ACC112 (cell line): ENCODE measurements around the gene MAP4K4.

Source experiments
- H2AFZ ChIP-seq: fragments of 200-600 bp; sonication (generic); one replicate; pipeline ENCODE4 v1.6.0; 2017; ENCODE audit warnings: antibody characterized with exemption, low read length; ENCODE audit not compliant: unreplicated experiment
- H3K27ac ChIP-seq: fragments of 200-600 bp; sonication (generic); 2 replicates; pipeline ENCODE4 v1.5.1; 2014; ENCODE audit warnings: low read depth, mild to moderate bottlenecking, antibody characterized with exemption, low read length, moderate library complexity
- H3K27me3 ChIP-seq: fragments of 200-600 bp; sonication (generic); 2 replicates; pipeline ENCODE4 v1.6.1; 2014; ENCODE audit warnings: mild to moderate bottlenecking, antibody characterized with exemption, low read length, moderate library complexity, mixed read lengths; ENCODE audit not compliant: insufficient read depth
- H3K36me3 ChIP-seq: fragments of 200-600 bp; sonication (generic); 2 replicates; pipeline ENCODE4 v1.6.1; 2016; ENCODE audit warnings: mild to moderate bottlenecking, antibody characterized with exemption, low read length, moderate library complexity, mixed read lengths; ENCODE audit not compliant: insufficient read depth
- H3K4me1 ChIP-seq: fragments of 200-600 bp; sonication (generic); one replicate; pipeline ENCODE4 v1.6.1; 2016; ENCODE audit warnings: low read length, mixed read lengths; ENCODE audit not compliant: insufficient read depth, unreplicated experiment, control insufficient read depth
- H3K4me3 ChIP-seq: fragments of 200-600 bp; sonication (generic); 2 replicates; pipeline ENCODE4 v1.5.1; 2014; ENCODE audit warnings: mild to moderate bottlenecking, low read depth, low read length
- H3K79me2 ChIP-seq: fragments of 200-600 bp; sonication (generic); one replicate; pipeline ENCODE4 v1.6.0; 2016; ENCODE audit warnings: low read length; ENCODE audit not compliant: control insufficient read depth, unreplicated experiment, insufficient read depth

The MAP4K4 gene

DNA sequence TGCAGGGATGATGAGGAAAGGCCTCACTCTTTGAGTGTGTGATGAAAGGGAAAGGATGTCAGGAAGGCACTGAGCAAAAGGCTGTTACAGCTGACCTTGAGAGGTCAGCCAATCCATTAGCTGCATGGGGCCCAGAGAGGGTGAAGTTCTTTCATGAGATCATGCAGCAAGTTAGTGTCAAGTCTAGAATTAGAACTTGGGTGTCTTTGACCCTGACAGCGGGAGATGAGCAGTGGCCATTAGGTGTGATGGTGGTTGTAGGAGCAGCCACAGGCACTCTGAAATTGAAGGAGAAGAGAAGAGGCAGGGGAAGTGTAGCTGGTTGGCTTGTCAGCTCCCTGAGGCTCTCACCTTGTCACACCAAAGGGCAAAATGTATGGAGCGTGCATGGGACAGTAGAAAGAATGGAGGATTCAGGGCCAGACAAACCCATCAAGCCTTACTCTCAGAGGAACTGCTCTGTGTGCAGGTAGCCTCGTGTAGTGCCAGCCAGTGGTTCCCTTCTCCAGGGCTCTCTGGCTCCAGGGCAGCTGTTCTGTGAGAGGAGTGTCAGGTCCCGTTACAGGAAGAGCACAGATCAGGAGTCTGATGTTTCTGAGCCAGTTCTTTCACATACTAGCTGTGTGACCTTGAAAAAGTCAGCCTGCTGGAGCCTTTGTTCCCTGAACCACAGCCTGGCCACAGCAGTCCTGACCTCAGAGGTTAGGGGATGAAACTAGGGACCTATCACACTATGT lies 35.9 kb downstream of the MAP4K4 start:
- Histone ChIP-seq H3K79me2 (peaks cover 93% of the 10 kb centered on the region), H3K4me3 (no peak overlapping the region), H3K27me3 (no peaks in the 10 kb centered on the region), H3K4me1 (peaks cover 86% of the 10 kb centered on the region), H3K27ac (peak overlapping the region; percentile 90), H2AFZ (no peak overlapping the region), H3K36me3 (peaks cover 6% of the 10 kb centered on the region; the same call in 1 of the 2 replicates)

DNA sequence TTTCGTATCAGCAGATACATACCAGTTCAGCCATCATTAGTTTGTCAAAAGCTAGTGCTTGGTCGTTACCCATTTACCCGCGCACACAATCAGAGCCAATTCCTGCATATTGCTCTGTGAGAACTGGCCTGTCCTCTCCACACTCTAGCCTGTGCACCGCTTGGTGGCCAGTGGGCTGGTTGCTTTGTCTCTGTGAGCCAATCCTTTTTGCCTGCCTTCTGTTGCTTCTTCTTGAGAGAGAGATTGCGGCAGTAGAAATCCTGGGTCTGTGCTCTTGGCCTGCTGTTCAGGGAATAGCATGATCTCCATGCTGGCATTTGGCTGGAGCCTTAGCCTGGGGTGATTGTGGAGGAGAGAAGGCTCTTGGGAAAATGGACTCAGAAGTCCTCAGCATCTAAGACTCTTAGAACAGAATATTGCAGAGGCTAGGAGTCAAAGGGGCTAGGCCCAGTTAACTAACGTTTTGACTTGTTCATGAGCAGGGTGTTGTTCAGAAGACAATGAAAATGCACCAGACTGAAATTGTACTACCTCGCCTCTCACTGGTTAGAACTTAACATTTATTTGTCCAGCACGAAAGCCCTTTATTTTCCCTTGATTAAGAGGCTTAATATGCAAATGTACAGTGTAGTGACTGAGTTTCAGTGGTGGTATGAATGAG lies 37.1 kb downstream of the MAP4K4 start:
- H3K79me2 ChIP-seq: peaks cover 93% of the 10 kb centered on the region
- H3K27ac ChIP-seq: peak overlapping the region; percentile 90
- H3K36me3 ChIP-seq: peaks cover 5% of the 10 kb centered on the region; the same call in 1 of the 2 replicates
- H3K4me1 ChIP-seq: peaks cover 91% of the 10 kb centered on the region
- H3K4me3 ChIP-seq: peak overlapping the region; percentile 13; the same call in 1 of the 2 replicates
- H2AFZ ChIP-seq: no peak overlapping the region
- no peaks in the 10 kb centered on the region for H3K27me3 ChIP-seq

- Histone ChIP-seq H3K27ac (peak overlapping the region; percentile 90), H3K4me3 (peak overlapping the region; percentile 13; the same call in 1 of the 2 replicates), H3K4me1 (peaks cover 90% of the 10 kb centered on the region), H3K36me3 (0 out of 2 replicates have a peak, but pooled peaks cover under 1% of the 10 kb centered on the region), H2AFZ (no peak overlapping the region), H3K27me3 (no peaks in the 10 kb centered on the region), H3K79me2 (peaks cover 92% of the 10 kb centered on the region)
Measured at GRCh38 chr2:101735166-101735533, 37.6 kb downstream of the MAP4K4 start.

GRCh38 chr2:101736233-101736632 lies 38.7 kb downstream of the MAP4K4 start:
- peaks cover 87% of the 10 kb centered on the region for H3K4me1 ChIP-seq
- peak overlapping the region; percentile 90 for H3K27ac ChIP-seq

DNA sequence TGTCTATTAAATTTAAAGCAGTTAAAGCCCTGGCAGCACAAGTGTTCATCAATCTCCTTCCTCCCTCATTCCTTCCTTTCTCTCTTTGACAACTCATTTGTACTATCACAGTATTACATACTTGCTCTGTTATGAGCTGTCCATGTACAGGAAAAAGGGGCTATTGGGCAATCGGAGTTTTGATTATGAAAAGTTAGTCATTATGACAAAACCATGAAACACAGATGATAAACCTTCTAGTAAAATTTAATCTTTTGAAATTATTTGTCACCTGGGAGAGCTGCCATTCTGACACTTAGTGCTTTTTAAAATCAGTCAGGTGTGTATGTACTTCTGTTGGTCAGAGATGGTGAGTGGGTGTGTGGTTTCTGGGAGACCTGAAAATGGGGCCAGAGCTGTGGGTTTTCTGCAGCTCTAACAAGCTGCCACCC lies 39.4 kb downstream of the MAP4K4 start:
- H3K27ac ChIP-seq: peak overlapping the region; percentile 90
- H3K36me3 ChIP-seq: no peaks in the 10 kb centered on the region
- peak overlapping the region; percentile 45 for H3K4me3 ChIP-seq
- H2AFZ ChIP-seq: no peak overlapping the region
- H3K4me1 ChIP-seq: peaks cover 87% of the 10 kb centered on the region
- H3K27me3 ChIP-seq: no peaks in the 10 kb centered on the region
- peaks cover 92% of the 10 kb centered on the region for H3K79me2 ChIP-seq

More at GRCh38 chr2:101736233-101736632, 38.7 kb downstream of the MAP4K4 start:
- H3K36me3 ChIP-seq: no peaks in the 10 kb centered on the region
- H3K4me3 ChIP-seq: peak overlapping the region; percentile 45; the same call in 1 of the 2 replicates
- H2AFZ ChIP-seq: no peak overlapping the region
- H3K79me2 ChIP-seq: peaks cover 92% of the 10 kb centered on the region
- no peaks in the 10 kb centered on the region for H3K27me3 ChIP-seq

- Histone ChIP-seq H3K4me3 (peak overlapping the region; percentile 21), H3K27me3 (no peaks in the 10 kb centered on the region), H3K79me2 (peaks cover 92% of the 10 kb centered on the region), H3K27ac (peak overlapping the region; percentile 90), H2AFZ (no peak overlapping the region), H3K36me3 (no peaks in the 10 kb centered on the region), H3K4me1 (peaks cover 88% of the 10 kb centered on the region)
Measured at GRCh38 chr2:101737478-101738255, 40.2 kb downstream of the MAP4K4 start.

DNA sequence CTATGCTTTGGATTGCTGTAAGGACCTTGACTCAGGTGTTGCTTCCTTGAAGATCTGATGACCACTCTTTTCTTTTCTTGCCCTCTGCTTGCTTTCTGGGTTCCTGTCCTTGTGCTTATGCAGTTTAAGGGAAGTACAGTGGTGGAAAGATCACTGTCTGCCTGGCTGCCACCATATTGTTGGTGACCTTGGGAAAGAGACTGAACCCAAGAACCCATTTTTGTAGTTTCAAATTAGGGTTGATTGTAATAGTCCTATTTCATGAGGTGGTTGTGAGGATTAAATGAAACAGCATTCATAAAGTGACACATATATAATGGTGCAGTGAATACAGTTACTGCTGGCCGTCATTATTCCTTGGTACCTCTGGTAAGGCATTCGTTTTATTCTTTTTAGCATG lies 41.1 kb downstream of the MAP4K4 start:
- Histone ChIP-seq H3K4me3 (no peak overlapping the region), H3K36me3 (no peaks in the 10 kb centered on the region), H2AFZ (no peak overlapping the region), H3K27me3 (no peaks in the 10 kb centered on the region), H3K4me1 (peaks cover 86% of the 10 kb centered on the region), H3K79me2 (peaks cover 92% of the 10 kb centered on the region), H3K27ac (peak overlapping the region; percentile 90)

GRCh38 chr2:101740555-101740964 lies 43.1 kb downstream of the MAP4K4 start:
- Histone ChIP-seq H3K79me2 (peaks cover 90% of the 10 kb centered on the region), H3K36me3 (no peaks in the 10 kb centered on the region), H3K27me3 (no peaks in the 10 kb centered on the region), H3K4me1 (peaks cover 80% of the 10 kb centered on the region), H3K4me3 (no peak overlapping the region), H3K27ac (no peak overlapping the region), H2AFZ (no peak overlapping the region)

GRCh38 chr2:101741775-101742520 lies 44.4 kb downstream of the MAP4K4 start:
- H3K27me3 ChIP-seq: no peaks in the 10 kb centered on the region
- no peaks in the 10 kb centered on the region for H3K36me3 ChIP-seq
- peak overlapping the region; percentile 39 for H3K4me3 ChIP-seq
- peaks cover 92% of the 10 kb centered on the region for H3K79me2 ChIP-seq
- no peak overlapping the region for H2AFZ ChIP-seq
- peaks cover 79% of the 10 kb centered on the region for H3K4me1 ChIP-seq
- H3K27ac ChIP-seq: peak overlapping the region; percentile 52

DNA sequence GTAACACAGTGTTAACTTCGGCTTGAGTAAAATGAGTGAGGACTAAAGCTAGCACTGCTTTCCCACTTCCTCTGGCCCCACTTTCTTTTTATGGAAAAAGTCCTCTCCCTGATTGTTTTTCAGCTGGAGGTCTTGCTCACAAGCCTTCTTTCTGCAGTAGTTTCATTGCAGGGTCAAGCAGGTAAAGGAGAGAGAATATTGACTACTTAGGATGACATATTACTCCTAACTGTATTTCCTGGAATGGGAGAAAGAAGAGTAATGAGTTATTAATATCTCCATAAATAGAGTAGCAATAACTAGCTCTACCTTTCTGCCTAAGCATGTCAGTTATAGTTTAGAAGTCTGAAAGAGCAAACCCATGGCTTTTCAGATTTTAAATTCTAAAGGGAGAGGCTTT lies 45.0 kb downstream of the MAP4K4 start:
- H3K4me3 ChIP-seq: peak overlapping the region; percentile 39

More for the DNA sequence above, 45.0 kb downstream of the MAP4K4 start:
- no peaks in the 10 kb centered on the region for H3K36me3 ChIP-seq
- H3K79me2 ChIP-seq: peaks cover 96% of the 10 kb centered on the region
- H3K4me1 ChIP-seq: peaks cover 81% of the 10 kb centered on the region
- no peak overlapping the region for H2AFZ ChIP-seq
- no peaks in the 10 kb centered on the region for H3K27me3 ChIP-seq
- H3K27ac ChIP-seq: peak overlapping the region; percentile 52
